Karpas-422 (cell line): ENCODE measurements around the gene FKBP6. TPM values are rescaled to one million over a fixed set of nuclear protein-coding genes. Genes with fewer than 3 reads are reported as not detected.
"Not testable (repeated sequence)": the region's sequence is repeated elsewhere in the genome, so short reads cannot be mapped to it uniquely, and the experiment has no call there.

Experiments used
- DNase-seq: peaks from one replicate; pipeline ENCODE4 v3.0.0-alpha.2; 2015
- H2AFZ ChIP-seq: fragments of 200-600 bp; sonication (generic); 2 replicates; pipeline ENCODE4 v1.6.1; 2014; ENCODE audit warnings: antibody characterized with exemption, low read length, mixed read lengths
- H3K27ac ChIP-seq: fragments of 200-600 bp; sonication (generic); 2 replicates; pipeline ENCODE4 v1.5.1; 2014; ENCODE audit warnings: mild to moderate bottlenecking, low read length, moderate library complexity
- H3K27me3 ChIP-seq: fragments of 200-600 bp; sonication (generic); 2 replicates; pipeline ENCODE4 v1.6.1; 2014; ENCODE audit warnings: low read length, mixed read lengths
- H3K36me3 ChIP-seq: fragments of 200-600 bp; sonication (generic); 2 replicates; pipeline ENCODE4 v1.6.1; 2014; ENCODE audit warnings: low read length, mixed read lengths; ENCODE audit not compliant: insufficient read depth
- H3K4me1 ChIP-seq: fragments of 200-600 bp; sonication (generic); 2 replicates; pipeline ENCODE4 v1.6.1; 2014; ENCODE audit warnings: mild to moderate bottlenecking, low read length, mixed read lengths
- H3K4me2 ChIP-seq: fragments of 200-600 bp; sonication (generic); 2 replicates; pipeline ENCODE4 v1.6.1; 2014; ENCODE audit warnings: low read length, low read depth, mild to moderate bottlenecking; ENCODE audit not compliant: poor library complexity, severe bottlenecking
- H3K4me3 ChIP-seq: fragments of 200-600 bp; sonication (generic); 2 replicates; pipeline ENCODE4 v1.5.1; 2014; ENCODE audit warnings: mild to moderate bottlenecking, antibody characterized with exemption, low read length, mixed read lengths
- H3K79me2 ChIP-seq: fragments of 200-600 bp; sonication (generic); 2 replicates; pipeline ENCODE4 v1.6.1; 2014; ENCODE audit warnings: mild to moderate bottlenecking, low read length, mixed read lengths
- H3K9ac ChIP-seq: fragments of 200-600 bp; sonication (generic); 2 replicates; pipeline ENCODE4 v1.6.0; 2014; ENCODE audit warnings: low read length
- H3K9me2 ChIP-seq: fragments of 200-600 bp; sonication (generic), shearing (Covaris generic); replicated peaks from 2 replicates; pipeline ENCODE4 v1.6.0; 2014; ENCODE audit warnings: mild to moderate bottlenecking, low read length, moderate library complexity; ENCODE audit not compliant: insufficient read depth
- H3K9me3 ChIP-seq: fragments of 300-700, 200-600 bp; sonication (generic); 2 replicates; pipeline ENCODE4 v1.6.1; 2014; ENCODE audit warnings: low read length, mixed read lengths
- H4K20me1 ChIP-seq: fragments of 200-600 bp; sonication (generic); 2 replicates; pipeline ENCODE4 v1.6.1; 2014; ENCODE audit warnings: mild to moderate bottlenecking, antibody characterized with exemption, low read length, low read depth; ENCODE audit not compliant: insufficient read depth
- total RNA-seq: library from RNA; depleted of rRNA; stranded (reverse); fragments of >200 nt; shearing (Covaris generic); gene quantifications from 2 replicates; pipeline ENCODE4 v1.2.3, GENCODE V29; 2014; ENCODE audit warnings: low replicate concordance

Gene FKBP6
- total RNA-seq, 1 experiment from 2014 or later: not detected

- no peak overlapping the region for H3K9ac ChIP-seq
- H2AFZ ChIP-seq: no peak overlapping the region
- DNase-seq: no peak
- no peaks in the 10 kb centered on the region for H3K9me3 ChIP-seq
- no peaks in the 10 kb centered on the region for H4K20me1 ChIP-seq
- H3K79me2 ChIP-seq: no peaks in the 10 kb centered on the region
- no peaks in the 10 kb centered on the region for H3K9me2 ChIP-seq
- no peak overlapping the region for H3K4me3 ChIP-seq
- H3K4me2 ChIP-seq: no peak overlapping the region
- H3K27ac ChIP-seq: no peak overlapping the region
- no peaks in the 10 kb centered on the region for H3K4me1 ChIP-seq
- H3K27me3 ChIP-seq: no peaks in the 10 kb centered on the region
- H3K36me3 ChIP-seq: no peaks in the 10 kb centered on the region
Observed at GRCh38 chr7:73376671-73377412, 48.9 kb downstream of the FKBP6 start.

- H4K20me1 ChIP-seq, H3K27ac ChIP-seq, DNase-seq, H3K9ac ChIP-seq, H3K4me2 ChIP-seq, H3K36me3 ChIP-seq, H3K9me2 ChIP-seq, H3K27me3 ChIP-seq, H3K79me2 ChIP-seq, H3K9me3 ChIP-seq, H3K4me3 ChIP-seq, H2AFZ ChIP-seq, H3K4me1 ChIP-seq: not testable (repeated sequence)
Observed at GRCh38 chr7:73377413-73378200, 49.6 kb downstream of the FKBP6 start.

GRCh38 chr7:73382934-73383503 is 55.1 kb downstream of the FKBP6 start:
- no peaks in the 10 kb centered on the region for H3K4me1 ChIP-seq
- no peaks in the 10 kb centered on the region for H3K27me3 ChIP-seq
- H3K4me3 ChIP-seq: no peak overlapping the region
- H3K9me2 ChIP-seq: no peaks in the 10 kb centered on the region
- H4K20me1 ChIP-seq: no peaks in the 10 kb centered on the region
- no peak for DNase-seq
- peaks cover 15% of the 10 kb centered on the region for H3K9me3 ChIP-seq
- no peak overlapping the region for H2AFZ ChIP-seq
- no peaks in the 10 kb centered on the region for H3K36me3 ChIP-seq
- H3K9ac ChIP-seq: no peak overlapping the region
- no peak overlapping the region for H3K27ac ChIP-seq
- H3K79me2 ChIP-seq: no peaks in the 10 kb centered on the region
- H3K4me2 ChIP-seq: no peak overlapping the region

- H3K9me2 ChIP-seq: no peaks in the 10 kb centered on the region
Observed at GRCh38 chr7:73387221-73387828, 59.4 kb downstream of the FKBP6 start.

GRCh38 chr7:73387908-73388414 is 60.0 kb downstream of the FKBP6 start:
- DNase-seq: no peak
- Histone ChIP-seq H3K9me2 (no peaks in the 10 kb centered on the region), H3K27ac (no peak overlapping the region), H2AFZ (no peak overlapping the region), H3K4me3 (no peak overlapping the region), H4K20me1 (no peaks in the 10 kb centered on the region), H3K4me1 (no peaks in the 10 kb centered on the region), H3K4me2 (no peak overlapping the region), H3K9me3 (peaks cover 17% of the 10 kb centered on the region), H3K9ac (no peak overlapping the region), H3K27me3 (no peaks in the 10 kb centered on the region), H3K36me3 (no peaks in the 10 kb centered on the region), H3K79me2 (no peaks in the 10 kb centered on the region)

More at GRCh38 chr7:73387221-73387828, 59.4 kb downstream of the FKBP6 start:
- Histone ChIP-seq H3K9me3 (peaks cover 18% of the 10 kb centered on the region), H3K27me3 (no peaks in the 10 kb centered on the region), H3K36me3 (no peaks in the 10 kb centered on the region), H2AFZ (no peak overlapping the region), H3K4me3 (no peak overlapping the region), H3K4me1 (no peaks in the 10 kb centered on the region), H3K9ac (no peak overlapping the region), H3K79me2 (no peaks in the 10 kb centered on the region), H4K20me1 (no peaks in the 10 kb centered on the region), H3K27ac (no peak overlapping the region), H3K4me2 (no peak overlapping the region)
- DNase-seq: no peak

- Histone ChIP-seq H4K20me1 (no peaks in the 10 kb centered on the region), H3K36me3 (no peaks in the 10 kb centered on the region), H3K9me2 (no peaks in the 10 kb centered on the region), H3K9ac (no peak overlapping the region), H3K4me2 (no peak overlapping the region), H3K79me2 (no peaks in the 10 kb centered on the region), H3K4me1 (no peaks in the 10 kb centered on the region), H3K9me3 (peaks cover 11% of the 10 kb centered on the region; the same call in 1 of the 2 replicates), H3K4me3 (no peak overlapping the region), H3K27ac (no peak overlapping the region), H3K27me3 (no peaks in the 10 kb centered on the region), H2AFZ (no peak overlapping the region)
- no peak for DNase-seq
Observed at GRCh38 chr7:73391396-73391795, 63.4 kb downstream of the FKBP6 start.

GRCh38 chr7:73394422-73394821 is 66.5 kb downstream of the FKBP6 start:
- DNase-seq: no peak
- Histone ChIP-seq H3K9me2 (no peaks in the 10 kb centered on the region), H3K36me3 (no peaks in the 10 kb centered on the region), H3K27ac (no peak overlapping the region), H2AFZ (no peak overlapping the region), H3K79me2 (no peaks in the 10 kb centered on the region), H3K4me2 (no peak overlapping the region), H3K9me3 (no peaks in the 10 kb centered on the region), H4K20me1 (no peaks in the 10 kb centered on the region), H3K4me3 (no peak overlapping the region), H3K4me1 (no peaks in the 10 kb centered on the region), H3K27me3 (no peaks in the 10 kb centered on the region), H3K9ac (no peak overlapping the region)
